ENCODE data around the gene MAP2K3. TPM values are rescaled to one million over a fixed set of nuclear protein-coding genes. Genes with fewer than 3 reads are reported as not detected.

MAP2K3 gene
- polyA plus RNA-seq, 1 donor from 2014 or later = 5.3 TPM

DNA sequence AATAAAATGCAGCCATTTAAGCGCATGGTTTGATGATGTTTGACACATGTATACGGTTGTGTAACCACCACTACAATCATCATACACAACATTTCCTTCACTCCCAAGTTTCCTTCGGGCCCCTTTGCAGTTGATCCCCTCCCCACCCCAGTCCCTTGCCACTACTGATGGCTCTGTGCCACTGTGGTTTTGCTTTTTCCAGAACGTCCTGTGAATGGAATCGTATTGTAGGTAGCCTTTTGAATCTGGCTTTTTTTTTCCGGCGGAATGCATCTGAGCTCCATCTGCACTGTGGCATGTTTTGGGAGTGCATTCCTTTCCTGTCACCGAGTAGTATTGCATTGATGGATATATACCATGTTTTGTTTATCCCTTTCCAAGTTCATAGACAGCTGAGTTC lies 15.1 kb upstream of the MAP2K3 start:
- H3K4me2 ChIP-seq (ENCODE audit: low read length) = no peak overlapping the region
- H2AFZ ChIP-seq (ENCODE audit: low read depth, low read length) = no peak overlapping the region
- H3F3A ChIP-seq (ENCODE audit: insufficient read depth, low read length, poor library complexity, severe bottlenecking) = no peaks in the 10 kb centered on the region
- no peaks in the 10 kb centered on the region for H3K79me2 ChIP-seq (replicated peaks; ENCODE audit: insufficient read depth, low read length)
- H3K9me3 ChIP-seq (ENCODE audit: low read length) = no peaks in the 10 kb centered on the region
- no peak for TF ChIP-seq EP300 (conservative IDR thresholded peaks at IDR 0.05; ENCODE audit: poor library complexity, severe bottlenecking)
- TF ChIP-seq, protein P1, sequence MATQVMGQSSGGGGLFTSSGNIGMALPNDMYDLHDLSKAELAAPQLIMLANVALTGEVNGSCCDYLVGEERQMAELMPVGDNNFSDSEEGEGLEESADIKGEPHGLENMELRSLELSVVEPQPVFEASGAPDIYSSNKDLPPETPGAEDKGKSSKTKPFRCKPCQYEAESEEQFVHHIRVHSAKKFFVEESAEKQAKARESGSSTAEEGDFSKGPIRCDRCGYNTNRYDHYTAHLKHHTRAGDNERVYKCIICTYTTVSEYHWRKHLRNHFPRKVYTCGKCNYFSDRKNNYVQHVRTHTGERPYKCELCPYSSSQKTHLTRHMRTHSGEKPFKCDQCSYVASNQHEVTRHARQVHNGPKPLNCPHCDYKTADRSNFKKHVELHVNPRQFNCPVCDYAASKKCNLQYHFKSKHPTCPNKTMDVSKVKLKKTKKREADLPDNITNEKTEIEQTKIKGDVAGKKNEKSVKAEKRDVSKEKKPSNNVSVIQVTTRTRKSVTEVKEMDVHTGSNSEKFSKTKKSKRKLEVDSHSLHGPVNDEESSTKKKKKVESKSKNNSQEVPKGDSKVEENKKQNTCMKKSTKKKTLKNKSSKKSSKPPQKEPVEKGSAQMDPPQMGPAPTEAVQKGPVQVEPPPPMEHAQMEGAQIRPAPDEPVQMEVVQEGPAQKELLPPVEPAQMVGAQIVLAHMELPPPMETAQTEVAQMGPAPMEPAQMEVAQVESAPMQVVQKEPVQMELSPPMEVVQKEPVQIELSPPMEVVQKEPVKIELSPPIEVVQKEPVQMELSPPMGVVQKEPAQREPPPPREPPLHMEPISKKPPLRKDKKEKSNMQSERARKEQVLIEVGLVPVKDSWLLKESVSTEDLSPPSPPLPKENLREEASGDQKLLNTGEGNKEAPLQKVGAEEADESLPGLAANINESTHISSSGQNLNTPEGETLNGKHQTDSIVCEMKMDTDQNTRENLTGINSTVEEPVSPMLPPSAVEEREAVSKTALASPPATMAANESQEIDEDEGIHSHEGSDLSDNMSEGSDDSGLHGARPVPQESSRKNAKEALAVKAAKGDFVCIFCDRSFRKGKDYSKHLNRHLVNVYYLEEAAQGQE (IDR thresholded peaks at IDR 0.05; ENCODE audit: borderline replicate concordance) = no peak
- TF ChIP-seq RAD21 (conservative IDR thresholded peaks at IDR 0.05) = no peak
- TF ChIP-seq, protein P2, sequence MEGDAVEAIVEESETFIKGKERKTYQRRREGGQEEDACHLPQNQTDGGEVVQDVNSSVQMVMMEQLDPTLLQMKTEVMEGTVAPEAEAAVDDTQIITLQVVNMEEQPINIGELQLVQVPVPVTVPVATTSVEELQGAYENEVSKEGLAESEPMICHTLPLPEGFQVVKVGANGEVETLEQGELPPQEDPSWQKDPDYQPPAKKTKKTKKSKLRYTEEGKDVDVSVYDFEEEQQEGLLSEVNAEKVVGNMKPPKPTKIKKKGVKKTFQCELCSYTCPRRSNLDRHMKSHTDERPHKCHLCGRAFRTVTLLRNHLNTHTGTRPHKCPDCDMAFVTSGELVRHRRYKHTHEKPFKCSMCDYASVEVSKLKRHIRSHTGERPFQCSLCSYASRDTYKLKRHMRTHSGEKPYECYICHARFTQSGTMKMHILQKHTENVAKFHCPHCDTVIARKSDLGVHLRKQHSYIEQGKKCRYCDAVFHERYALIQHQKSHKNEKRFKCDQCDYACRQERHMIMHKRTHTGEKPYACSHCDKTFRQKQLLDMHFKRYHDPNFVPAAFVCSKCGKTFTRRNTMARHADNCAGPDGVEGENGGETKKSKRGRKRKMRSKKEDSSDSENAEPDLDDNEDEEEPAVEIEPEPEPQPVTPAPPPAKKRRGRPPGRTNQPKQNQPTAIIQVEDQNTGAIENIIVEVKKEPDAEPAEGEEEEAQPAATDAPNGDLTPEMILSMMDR (IDR thresholded peaks at IDR 0.05; ENCODE audit: poor library complexity, severe bottlenecking) = no peak
- TF ChIP-seq POLR2AphosphoS5 (IDR thresholded peaks at IDR 0.05) = no peak
- no peak for TF ChIP-seq TAF1 (IDR thresholded peaks at IDR 0.05; ENCODE audit: low read depth)
- TF ChIP-seq MXI1 (conservative IDR thresholded peaks at IDR 0.05; ENCODE audit: poor library complexity, severe bottlenecking) = no peak
- no peak for TF ChIP-seq EZH2 (IDR thresholded peaks at IDR 0.05; ENCODE audit: borderline replicate concordance, insufficient read depth, low read length, poor library complexity, severe bottlenecking)
- TF ChIP-seq SMC3 (conservative IDR thresholded peaks at IDR 0.05; ENCODE audit: poor library complexity) = no peak
- H4K20me1 ChIP-seq (ENCODE audit: insufficient read depth) = no peaks in the 10 kb centered on the region
- no peak overlapping the region for H3K9ac ChIP-seq (ENCODE audit: low read length)
- H3K4me3 ChIP-seq (ENCODE audit: low read length) = no peak overlapping the region
- no peaks in the 10 kb centered on the region for H3K9me2 ChIP-seq (ENCODE audit: insufficient read depth, low read length)
- no peaks in the 10 kb centered on the region for H3K27me3 ChIP-seq (ENCODE audit: insufficient read depth, low read depth, low read length)
- no peak overlapping the region for H3K27ac ChIP-seq (ENCODE audit: low read length)
- no peaks in the 10 kb centered on the region for H3K36me3 ChIP-seq (ENCODE audit: insufficient read depth, low read length)

DNA sequence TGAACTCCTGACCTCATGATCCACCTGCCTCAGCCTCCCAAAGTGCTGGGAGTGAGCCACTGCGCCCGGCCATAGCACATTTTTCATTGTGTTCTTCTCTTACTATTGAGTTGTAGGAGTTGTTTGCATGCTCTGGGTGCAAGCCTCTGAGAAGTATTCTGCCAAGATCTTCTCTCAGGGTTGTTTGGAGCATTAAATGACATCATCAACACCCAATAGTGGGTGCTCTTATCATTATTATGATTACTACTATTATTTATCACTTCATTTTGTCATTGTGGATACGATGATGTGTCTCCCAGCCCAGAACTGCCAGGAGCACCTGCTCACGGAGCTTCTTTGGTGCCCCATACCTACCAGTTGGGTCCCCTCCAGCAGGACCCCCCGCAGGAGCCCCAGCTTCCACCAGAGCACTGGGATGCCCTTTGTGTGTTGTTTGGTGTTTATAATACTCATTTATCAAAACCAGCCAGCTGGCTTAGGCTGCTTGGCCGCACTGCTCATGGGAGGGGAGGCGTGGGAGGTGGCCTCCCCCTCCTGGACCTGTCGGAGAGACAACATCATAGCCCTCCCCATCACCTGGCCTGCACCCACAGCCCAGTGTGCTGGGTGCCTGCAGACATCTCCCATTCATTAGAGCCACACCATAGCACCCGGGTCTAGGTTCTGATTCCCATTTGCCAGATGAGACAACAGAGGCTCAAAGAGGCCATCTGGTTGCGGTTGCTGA lies 12.9 kb upstream of the MAP2K3 start:
- Histone ChIP-seq H3K79me2 (replicated peaks; ENCODE audit: insufficient read depth, low read length) (no peaks in the 10 kb centered on the region), H3K9ac (ENCODE audit: low read length) (no peak overlapping the region)

More for the DNA sequence above, 12.9 kb upstream of the MAP2K3 start:
- TF ChIP-seq POLR2AphosphoS5 (IDR thresholded peaks at IDR 0.05) (no peak), RAD21 (conservative IDR thresholded peaks at IDR 0.05) (no peak), EP300 (conservative IDR thresholded peaks at IDR 0.05; ENCODE audit: poor library complexity, severe bottlenecking) (no peak), SMC3 (conservative IDR thresholded peaks at IDR 0.05; ENCODE audit: poor library complexity) (no peak), TAF1 (IDR thresholded peaks at IDR 0.05; ENCODE audit: low read depth) (no peak), MXI1 (conservative IDR thresholded peaks at IDR 0.05; ENCODE audit: poor library complexity, severe bottlenecking) (no peak), EZH2 (IDR thresholded peaks at IDR 0.05; ENCODE audit: borderline replicate concordance, insufficient read depth, low read length, poor library complexity, severe bottlenecking) (no peak)
- TF ChIP-seq, protein P1 (IDR thresholded peaks at IDR 0.05; ENCODE audit: borderline replicate concordance) = no peak
- TF ChIP-seq, protein P2 (IDR thresholded peaks at IDR 0.05; ENCODE audit: poor library complexity, severe bottlenecking) = no peak
- Histone ChIP-seq H3K4me3 (ENCODE audit: low read length) (no peak overlapping the region), H3K27ac (ENCODE audit: low read length) (no peak overlapping the region), H3K9me2 (ENCODE audit: insufficient read depth, low read length) (no peaks in the 10 kb centered on the region), H3K27me3 (ENCODE audit: insufficient read depth, low read depth, low read length) (peaks cover 7% of the 10 kb centered on the region), H2AFZ (ENCODE audit: low read depth, low read length) (no peak overlapping the region), H3F3A (ENCODE audit: insufficient read depth, low read length, poor library complexity, severe bottlenecking) (no peaks in the 10 kb centered on the region), H4K20me1 (ENCODE audit: insufficient read depth) (no peaks in the 10 kb centered on the region), H3K36me3 (ENCODE audit: insufficient read depth, low read length) (no peaks in the 10 kb centered on the region), H3K4me2 (ENCODE audit: low read length) (no peak overlapping the region), H3K9me3 (ENCODE audit: low read length) (no peaks in the 10 kb centered on the region)

Measured in neural cell (in vitro differentiated cells).